Germinal center (tissue), 1 donor: ENCODE measurements around the gene BBS9.

Source experiments
- DNase-seq: peaks from one replicate; pipeline ENCODE4 v3.0.0; 2012; ENCODE audit warnings: mixed read lengths, low spot score

BBS9 gene

DNA sequence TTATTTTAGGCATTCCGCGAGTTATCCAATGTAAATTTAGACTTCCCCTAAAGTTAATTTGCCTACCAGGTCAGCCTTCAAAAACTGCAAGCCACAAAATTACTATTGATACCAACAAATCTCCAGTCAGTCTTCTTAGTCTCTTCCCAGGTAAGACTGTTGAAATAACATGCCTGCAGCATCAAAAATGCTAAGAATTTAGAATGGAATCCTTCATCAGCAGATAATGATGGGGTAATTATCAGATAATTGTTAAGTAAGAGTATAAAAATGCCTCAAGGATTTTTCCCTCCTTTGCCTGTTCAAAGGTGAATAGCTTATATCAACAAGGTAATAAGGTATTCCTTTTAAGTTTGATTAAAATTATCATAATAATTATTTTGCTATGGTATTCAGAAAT lies 228.5 kb downstream of the BBS9 start:
- DNase-seq = no peak

DNA sequence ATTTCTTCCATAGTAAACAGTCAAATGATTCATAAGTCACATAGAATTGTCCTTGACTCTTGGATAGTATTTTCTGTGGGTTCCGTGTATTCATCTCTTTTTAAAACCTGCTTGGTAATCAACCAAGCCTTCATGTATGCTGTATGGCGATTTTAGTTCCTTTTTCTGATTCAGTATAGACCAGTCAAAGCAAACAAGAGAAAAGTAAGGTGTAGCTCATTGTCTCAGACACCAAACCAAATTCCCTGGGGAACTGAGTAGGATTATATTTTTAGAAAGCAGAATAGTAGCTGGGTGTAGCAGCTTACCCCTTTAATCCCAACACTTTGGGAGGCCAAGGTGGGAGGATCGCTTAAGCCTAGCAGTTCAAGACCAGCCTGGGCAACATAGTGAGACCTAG lies 240.5 kb downstream of the BBS9 start:
- no peak for DNase-seq

DNA sequence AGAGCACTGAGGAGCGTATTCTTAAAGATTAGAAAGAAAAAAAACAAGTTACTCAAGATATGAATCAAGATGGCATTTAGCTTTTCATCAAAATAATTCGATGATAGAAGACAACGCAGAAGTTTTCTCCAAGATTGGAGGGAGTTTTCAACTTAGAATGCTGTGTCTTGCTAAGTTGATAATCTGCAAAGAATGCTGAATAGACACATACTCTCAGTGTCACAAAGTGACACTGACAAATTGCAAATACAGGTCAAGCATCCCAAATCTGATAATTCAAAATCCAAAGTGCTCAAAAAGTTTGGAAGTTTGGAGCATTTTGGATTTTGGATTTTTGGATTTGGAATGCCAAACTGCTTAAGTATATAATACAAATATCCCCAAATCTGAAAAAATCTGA lies 243.8 kb downstream of the BBS9 start:
- no peak for DNase-seq

DNA sequence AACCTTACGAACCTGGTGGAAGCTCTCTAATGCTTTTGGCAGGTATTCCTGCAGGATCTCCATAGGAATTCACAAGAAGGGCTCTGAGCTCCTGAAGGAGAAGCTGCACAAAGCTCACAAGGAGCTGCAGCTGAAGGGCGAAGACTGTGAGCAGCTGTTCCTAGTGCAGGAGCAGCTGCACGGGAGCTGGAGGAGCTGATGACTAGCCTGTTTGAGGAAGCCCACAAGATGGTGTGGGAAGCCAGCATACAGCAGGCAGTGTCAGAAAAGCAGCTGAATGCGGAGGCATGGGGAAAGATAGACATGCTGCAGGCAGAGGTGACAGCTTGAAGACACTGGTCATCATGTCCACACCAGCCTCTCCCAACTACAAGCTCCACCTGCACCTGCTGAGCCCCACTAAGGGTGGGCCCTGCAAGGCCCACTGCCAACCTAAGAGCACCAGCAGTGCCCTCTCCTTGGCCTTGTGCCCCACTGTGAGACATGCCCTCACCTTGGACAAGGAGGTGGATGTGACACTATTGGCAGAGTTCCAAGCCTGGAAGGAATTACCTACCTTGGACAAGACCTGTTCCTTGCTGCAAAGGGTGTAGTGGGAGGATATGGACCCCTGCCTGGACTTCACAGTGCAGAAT lies 250.6 kb downstream of the BBS9 start:
- DNase-seq = no peak

DNA sequence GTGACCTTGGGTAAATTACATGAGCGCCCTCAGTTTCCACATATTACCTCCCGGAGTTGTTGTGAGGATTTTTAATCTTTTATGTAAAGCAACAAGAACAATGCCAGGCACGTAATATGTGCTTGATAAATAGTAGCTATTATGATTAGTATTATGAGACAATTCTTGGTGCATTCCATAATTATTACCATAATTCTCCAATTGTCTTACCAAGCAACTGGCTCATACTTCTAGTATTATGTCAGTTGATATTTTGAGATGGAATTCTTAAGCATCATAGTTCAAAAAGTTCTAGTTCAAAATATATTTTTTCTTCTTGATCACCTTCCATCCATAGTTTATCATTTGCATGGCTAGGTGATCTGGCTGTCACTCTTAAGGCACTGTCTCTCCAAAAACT lies 259.0 kb downstream of the BBS9 start:
- DNase-seq = no peak

DNA sequence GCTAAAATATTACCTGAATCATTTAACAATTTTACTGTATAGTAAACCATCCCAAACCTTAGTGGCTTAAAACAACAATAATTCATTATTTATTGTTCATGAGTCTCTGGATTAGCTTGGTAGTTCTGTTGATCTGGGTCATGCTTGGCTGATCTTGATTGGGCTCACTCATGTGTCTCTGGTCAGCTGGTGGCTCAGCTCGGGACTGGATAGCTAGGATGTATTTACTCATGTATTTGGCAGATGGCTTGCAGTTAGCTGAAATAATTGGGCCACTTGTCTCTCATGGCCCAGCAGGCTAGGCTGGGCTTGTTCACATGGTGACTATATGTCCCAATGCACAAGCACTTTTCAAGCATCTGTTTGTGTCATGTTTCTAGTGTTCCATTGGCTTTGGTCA lies 262.8 kb downstream of the BBS9 start:
- no peak for DNase-seq

DNA sequence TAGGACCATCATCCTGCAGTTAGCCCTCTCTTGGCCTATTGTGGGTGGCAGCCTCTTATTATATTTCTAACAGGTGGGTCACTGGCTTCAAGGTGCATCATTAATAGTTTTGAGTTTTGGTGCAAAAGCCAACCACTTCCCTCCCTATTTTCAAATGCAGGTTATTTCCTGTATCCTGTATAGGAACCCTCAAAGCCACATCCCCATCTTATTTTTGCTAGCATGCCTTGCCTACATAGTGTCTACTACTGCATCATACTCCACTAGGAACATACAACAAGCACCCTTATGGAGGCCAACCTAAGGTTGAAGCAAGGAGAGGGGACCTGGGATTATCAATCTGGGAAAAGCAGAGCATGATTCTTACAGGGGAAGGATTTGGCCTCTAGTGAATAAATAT lies 264.4 kb downstream of the BBS9 start:
- no peak for DNase-seq

DNA sequence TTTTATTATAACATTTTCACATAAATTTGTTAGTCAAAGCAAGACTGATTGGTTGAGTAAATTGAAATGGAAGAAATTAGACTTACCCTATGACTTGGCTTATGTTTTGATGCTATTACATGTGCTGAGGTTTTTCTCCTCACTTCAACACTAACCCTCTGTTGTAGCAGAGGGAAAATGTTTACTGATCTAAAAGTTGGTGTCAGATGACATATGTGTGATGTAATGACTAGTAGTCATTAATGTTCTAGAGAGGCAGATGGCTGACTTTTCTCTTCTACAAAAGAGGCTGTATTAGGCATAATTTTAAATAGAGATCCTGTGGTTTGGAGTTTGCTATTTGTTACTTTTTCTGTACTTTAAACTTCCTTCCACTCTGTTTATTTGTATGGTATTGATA lies 266.0 kb downstream of the BBS9 start:
- no peak for DNase-seq

DNA sequence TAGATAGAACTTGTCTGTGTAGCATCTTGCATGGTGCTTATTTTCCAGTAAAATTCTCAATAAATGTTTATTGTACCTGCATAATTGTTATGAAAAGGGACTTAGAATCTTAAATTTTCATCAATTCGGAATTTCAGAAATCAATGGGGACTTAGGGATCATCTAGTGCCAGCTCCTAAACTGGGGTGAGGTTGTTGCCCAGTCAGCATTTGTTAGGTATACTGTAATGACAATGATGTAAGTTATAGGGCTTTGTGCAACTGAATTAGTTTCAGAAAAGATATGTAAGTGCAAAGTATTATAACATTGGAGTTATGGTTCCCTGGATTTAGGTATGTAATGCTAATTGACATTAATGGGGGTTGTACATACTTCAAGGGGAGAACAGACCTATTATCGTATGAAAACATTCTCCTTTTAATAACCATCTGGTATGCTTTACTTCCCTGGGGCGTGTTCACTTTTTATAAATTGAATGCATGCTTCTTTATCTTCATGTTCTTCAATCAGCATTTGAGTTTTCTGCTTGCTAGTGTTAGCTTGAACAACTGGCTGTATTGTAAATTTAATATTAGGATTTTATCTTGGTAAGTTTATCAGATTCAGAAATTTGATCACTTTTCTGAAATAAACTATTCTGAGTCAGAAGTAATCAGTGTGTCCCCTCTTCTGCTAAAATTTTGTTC lies 270.3 kb downstream of the BBS9 start:
- no peak for DNase-seq

DNA sequence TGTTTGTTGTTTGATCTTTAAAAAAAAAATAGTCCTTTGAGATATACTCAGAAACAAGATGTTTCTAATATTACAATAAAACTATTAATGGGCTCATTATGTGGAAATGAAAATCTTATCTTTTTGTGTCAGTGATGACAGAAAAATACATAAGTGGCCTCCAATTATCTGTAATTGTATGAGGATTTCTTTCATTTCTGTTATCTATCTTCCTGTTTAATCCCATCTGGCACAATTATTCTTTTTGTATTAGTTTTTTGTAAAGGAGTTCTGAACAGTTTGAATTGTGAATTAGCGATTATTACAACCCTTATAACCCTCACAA lies 270.8 kb downstream of the BBS9 start:
- no peak for DNase-seq

DNA sequence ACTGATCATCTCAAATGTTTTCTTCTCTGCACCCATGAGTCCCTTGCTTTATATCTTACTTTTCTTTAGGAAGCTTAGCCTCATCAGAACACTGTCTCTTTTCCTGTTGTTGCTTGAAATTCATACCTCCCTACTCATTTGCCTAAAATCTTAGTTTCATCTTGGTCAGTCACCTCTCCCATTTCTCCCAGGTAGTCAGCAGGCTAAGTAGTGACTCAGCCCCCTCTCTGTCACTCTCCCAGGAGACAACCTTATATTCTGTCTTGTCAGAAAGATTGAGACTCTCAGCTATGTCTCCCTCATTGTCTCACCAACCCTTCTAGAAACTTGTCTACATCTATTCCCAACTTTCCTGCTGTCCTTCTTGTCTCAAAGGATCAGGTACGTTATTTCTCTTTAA lies 280.9 kb downstream of the BBS9 start:
- no peak for DNase-seq

DNA sequence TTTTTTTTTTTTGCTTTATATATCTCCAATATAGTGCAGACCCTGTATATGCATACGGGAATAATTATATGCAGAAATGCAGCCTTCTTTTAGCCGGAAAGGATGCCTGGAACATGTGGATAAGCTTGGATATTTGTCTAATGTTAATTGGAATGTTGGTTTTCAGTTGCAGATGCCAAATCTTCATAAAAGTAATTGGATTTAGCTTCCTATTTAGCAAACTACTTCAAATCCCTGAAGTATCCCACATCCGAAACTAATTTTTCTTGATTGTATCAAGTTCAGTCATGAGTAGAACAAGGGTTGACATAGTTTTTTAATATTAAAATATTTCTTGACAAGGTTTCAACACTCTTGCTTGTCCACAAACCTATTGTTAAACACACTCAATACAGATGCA lies 281.7 kb downstream of the BBS9 start:
- no peak for DNase-seq

DNA sequence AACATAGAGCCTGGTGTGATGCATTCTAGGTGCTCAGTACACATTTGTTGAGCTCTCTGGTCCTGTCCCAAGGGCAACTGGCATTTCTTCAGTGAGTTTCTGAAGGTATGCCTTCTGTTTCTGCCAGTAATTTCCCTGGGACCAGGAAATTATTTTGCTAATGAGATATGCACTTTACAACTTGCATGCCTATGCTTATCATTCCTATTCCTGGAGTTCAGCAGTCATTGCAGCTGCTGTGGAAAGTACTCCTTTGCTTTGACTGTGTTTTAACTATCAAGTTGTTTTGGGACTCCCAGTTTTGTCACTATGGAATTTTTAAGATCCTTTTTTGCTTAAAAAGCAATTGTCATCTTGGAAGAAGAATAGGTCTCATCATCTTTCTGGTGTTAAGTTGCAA lies 283.0 kb downstream of the BBS9 start:
- no peak for DNase-seq

DNA sequence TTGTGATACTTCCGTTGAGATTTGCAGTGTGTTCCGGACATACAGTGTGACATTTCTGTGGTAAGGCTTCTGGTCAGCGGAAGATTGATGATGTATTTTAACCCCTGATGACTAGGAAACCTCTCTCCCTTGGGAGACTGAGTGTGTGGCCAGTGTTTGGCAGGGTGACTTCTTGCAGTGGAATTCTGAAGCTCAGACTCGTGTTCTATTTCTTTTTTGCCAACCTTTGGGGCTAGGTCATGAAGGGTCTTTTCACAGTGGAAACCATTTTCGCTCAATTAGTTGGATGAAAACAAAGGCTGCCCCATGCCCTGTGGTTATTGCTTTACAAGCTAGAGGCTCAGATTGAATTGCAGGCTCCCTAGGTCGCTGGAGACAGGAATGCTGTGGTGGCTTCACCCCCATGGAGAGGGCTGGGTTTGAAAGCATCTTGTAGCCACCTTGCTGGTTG lies 288.9 kb downstream of the BBS9 start:
- no peak for DNase-seq

DNA sequence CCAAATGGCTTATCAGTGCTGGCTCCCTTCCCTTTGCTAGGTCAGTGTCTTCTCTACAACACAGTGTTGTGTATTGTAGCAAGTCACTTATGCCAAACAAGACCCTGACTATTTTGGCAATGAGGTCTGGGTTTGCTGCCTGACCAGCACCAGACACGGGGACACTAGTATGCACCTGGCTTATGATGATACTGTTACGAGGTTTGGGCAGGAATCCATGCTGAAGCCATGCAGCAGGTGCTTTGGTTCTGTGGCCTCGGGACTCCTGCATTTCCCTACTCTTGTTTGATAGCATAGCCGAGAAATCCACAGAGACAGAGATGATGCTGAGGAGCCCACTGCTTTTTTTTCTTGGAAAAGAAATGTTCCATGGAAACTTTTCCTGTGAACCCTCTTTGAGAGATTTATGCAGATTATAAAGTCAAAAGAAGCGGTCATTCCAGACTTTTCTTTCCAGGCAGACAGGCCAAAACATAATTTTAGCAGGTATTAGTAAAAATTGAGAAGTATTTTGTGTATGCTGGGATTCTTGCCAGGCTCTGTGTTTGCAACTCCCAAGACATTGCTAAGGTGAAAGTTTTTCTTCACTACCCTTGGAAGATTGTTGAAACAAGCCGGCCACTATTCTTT lies 291.1 kb downstream of the BBS9 start:
- DNase-seq = no peak

DNA sequence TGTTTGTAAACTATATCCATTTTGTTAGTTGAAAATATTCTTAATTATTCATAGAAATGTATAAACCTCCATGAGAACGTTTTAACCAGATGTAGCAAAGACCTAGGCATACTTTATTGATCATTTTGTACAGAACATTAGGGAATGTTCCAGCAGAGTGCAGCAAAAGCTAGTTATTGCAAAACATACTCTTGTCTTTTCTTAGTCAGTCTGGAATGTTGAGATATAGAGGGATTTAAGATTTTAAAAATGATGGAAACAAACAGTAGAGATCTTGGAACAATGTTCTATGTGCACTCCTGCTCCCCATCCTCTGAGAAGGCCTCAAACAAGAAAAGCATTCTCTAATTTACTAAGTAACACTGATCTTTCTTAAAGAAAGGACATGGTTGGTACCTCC lies 292.1 kb downstream of the BBS9 start:
- no peak for DNase-seq

DNA sequence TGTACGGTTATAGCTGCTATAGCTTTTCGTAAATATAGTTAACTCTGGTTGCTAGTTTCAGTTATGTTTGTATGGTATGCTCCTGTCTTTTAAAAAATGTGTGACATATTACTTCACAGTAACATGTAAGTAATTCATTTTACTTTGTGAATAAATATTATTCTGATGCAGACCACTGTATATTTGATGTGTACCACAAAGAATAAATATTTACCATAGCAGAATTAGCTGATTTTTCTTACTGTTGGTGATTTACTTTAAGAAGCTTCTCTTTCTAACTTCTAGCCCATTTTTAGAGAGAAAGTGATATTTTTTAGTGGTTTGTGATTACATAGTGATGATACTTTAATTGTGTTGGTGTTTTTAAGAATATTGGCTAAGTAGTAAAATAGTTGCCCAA lies 292.8 kb downstream of the BBS9 start:
- no peak for DNase-seq

DNA sequence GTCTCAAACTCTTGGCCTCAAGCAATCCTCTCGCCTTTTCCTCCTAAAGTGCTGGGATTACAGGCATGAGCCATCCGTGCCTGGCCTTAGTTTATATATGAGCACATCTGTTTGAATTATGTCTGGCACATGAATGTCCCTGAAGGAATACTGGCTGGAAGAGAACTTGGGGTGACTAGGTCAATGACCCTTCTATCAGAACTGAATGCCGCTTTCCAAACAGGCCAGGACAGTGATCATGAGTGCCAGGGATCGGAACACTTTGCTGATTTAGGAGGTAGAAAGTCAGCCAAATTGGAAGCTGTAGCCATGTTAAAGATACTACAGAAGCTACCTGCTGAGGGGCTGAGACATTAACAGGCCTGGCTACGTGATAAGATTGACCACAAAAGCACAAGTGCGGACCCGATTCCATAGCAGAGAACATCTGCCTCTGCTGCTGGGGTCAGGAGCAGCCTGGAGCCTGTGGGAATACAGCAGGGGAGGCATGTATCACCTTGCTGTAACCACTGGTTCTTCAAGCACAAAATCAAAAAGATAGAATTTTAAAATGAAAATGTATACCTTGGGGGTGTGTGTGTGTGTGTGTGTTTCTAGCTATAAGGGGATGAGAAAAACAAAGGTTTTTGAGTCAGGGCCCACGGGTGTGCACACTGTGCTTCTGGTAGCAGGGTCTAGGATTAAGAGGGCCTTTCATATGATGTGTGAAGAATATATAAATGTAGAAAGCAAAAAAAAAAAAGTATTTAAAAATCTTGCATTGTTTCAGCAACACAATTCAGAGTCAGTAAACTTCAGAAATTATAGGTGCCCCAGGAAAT lies 293.7 kb downstream of the BBS9 start:
- DNase-seq = no peak

DNA sequence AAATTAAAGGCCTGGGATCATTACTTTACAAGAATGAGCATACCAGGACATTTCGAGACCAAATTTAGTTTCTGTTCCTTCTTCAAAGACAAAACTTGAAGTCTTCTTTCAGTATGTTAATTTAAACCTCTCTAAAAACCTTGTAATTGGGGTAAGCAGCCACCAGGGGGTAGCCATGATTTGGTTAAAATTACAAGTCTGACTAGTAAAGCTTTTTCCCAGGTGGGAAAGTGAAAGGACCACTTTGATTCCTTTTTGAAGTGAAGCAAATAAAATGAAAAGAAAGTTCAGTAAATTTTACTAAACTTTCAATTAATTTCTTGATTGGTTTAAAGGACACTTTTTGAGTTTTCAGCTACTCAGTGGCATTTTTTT lies 294.3 kb downstream of the BBS9 start:
- peak; percentile 2 for DNase-seq

DNA sequence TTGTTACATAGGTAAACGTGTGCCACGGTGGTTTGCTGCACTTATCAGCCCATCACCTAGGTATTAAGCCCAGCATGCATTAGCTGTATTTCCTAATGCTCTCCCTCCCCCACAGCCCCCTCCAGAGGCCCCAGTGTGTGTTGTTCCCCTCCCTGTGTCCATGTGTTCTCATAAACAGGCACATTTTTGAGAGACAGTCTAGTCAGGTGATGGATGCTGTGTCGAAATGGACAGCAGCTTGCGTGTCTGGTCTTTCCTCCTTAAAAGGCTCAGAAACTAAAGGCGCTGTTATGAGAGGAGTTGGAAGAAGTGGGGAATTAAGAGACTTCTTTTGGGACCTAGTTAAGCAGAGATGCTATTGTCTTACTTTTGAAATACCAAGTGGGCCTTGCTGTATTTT lies 296.0 kb downstream of the BBS9 start:
- DNase-seq = no peak

DNA sequence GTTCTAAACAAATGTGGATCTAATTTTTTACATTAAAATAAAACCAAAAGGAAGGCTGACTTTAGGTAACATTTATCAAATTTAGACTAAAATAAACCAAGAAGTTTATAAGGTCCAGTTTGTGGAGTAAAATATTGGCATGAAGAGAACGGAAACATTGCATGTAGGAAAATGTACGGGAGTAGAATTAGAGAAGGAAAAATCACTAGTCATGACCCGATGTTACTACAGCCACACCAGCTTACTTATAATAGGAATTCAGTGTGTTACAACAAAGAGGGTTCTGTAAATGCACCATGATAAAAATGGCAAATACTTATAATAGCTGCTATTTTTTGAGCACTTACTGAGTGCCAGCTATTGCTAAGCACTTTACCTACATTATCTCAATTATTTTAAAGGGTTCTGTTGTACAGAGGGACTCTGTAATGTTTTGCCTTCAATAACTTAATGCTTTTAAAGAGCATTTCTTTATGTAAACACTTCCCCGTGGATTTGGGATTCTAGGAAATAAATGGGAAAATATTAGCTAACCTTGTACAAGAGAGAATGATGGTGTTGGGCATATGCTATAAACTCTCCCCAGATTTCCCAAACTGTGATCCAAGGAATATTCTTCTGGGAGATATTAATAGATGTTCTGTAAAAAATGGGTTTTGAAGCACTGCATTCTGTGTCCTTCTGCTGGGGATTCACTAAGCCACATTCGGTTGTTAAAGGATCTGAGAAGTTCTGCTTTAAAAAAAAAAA lies 296.7 kb downstream of the BBS9 start:
- no peak for DNase-seq

DNA sequence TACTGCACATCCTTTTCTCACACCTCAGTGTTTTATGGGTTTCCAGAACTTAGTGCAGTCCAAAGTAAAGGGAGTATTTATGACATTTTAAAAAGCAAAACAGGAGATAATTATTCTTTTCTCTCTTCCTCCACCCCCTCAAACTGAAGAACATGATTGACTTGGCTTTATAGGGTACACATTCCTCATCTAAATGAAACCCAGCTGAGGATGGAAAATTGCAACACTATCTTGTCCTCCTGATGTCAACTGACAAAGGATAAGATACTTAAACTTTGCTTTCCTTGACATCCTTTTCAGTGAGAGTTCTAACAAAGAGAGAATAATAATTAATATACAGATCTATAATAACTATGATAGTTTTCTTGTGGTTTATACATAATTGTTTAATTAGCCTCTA lies 299.1 kb downstream of the BBS9 start:
- DNase-seq = no peak
